SK-N-SH treated with all-trans-retinoic acid at 6 μM for 48 hours (cell line): ENCODE measurements around the gene MRAP.

ENCODE experiments used
- ATAC-seq: fragments of 200-7000 bp; cut with Tn5 transposase; 3 replicates; pipeline ENCODE4 v1.9.1; 2020; ENCODE audit warnings: mild to moderate bottlenecking, moderate library complexity
- CSDC2 ChIP-seq: fragments of 250-450 bp; sonication (Bioruptor Pico); IDR thresholded peaks from 2 replicates; pipeline ENCODE4 v1.5.0; 2020; ENCODE audit warnings: mild to moderate bottlenecking, moderate library complexity
- ESRRG ChIP-seq: fragments of 250-450 bp; sonication (Bioruptor Pico); IDR thresholded peaks from 2 replicates; pipeline ENCODE4 v1.6.1; 2021; ENCODE audit warnings: mild to moderate bottlenecking
- GLIS3 ChIP-seq: fragments of 250-450 bp; sonication (Bioruptor Pico); IDR thresholded peaks from 2 replicates; pipeline ENCODE4 v1.5.0; 2020; ENCODE audit warnings: mild to moderate bottlenecking, moderate library complexity
- ISL1 ChIP-seq: fragments of 250-450 bp; sonication (Bioruptor Pico); IDR thresholded peaks from 2 replicates; pipeline ENCODE4 v2.1.2; 2022; ENCODE audit warnings: mild to moderate bottlenecking, moderate library complexity
- OSR1 ChIP-seq: fragments of 250-450 bp; sonication (Bioruptor Pico); IDR thresholded peaks from 2 replicates; pipeline ENCODE4 v1.8.0; 2022; ENCODE audit warnings: moderate library complexity, mild to moderate bottlenecking, inconsistent platforms
- PPARA ChIP-seq: fragments of 250-450 bp; sonication (Bioruptor Pico); IDR thresholded peaks from 2 replicates; pipeline ENCODE4 v1.5.0; 2020; ENCODE audit warnings: mild to moderate bottlenecking, borderline replicate concordance
- RARB ChIP-seq: fragments of 250-450 bp; sonication (Bioruptor Pico); IDR thresholded peaks from 2 replicates; pipeline ENCODE4 v1.8.0; 2021; ENCODE audit warnings: mild to moderate bottlenecking, moderate library complexity
- SNAI2 ChIP-seq: fragments of 250-450 bp; sonication (Bioruptor Pico); IDR thresholded peaks from 2 replicates; pipeline ENCODE4 v1.5.0; 2020; ENCODE audit warnings: mild to moderate bottlenecking, moderate library complexity
- TCF4 ChIP-seq: fragments of 250-450 bp; sonication (Bioruptor Pico); IDR thresholded peaks from 2 replicates; pipeline ENCODE4 v1.8.0; 2021; ENCODE audit warnings: mild to moderate bottlenecking, moderate library complexity, borderline replicate concordance
- TOX ChIP-seq: fragments of 250-450 bp; sonication (Bioruptor Pico); IDR thresholded peaks from 2 replicates; pipeline ENCODE4 v1.8.0; 2021; ENCODE audit warnings: mild to moderate bottlenecking, moderate library complexity, borderline replicate concordance
- ZC3H10 ChIP-seq: fragments of 250-450 bp; sonication (Bioruptor Pico); IDR thresholded peaks from 2 replicates; pipeline ENCODE4 v1.5.1; 2021; ENCODE audit warnings: mild to moderate bottlenecking, moderate library complexity
- ZFP3 ChIP-seq: fragments of 250-450 bp; sonication (Bioruptor Pico); IDR thresholded peaks from 2 replicates; pipeline ENCODE4 v1.5.0; 2020; ENCODE audit warnings: mild to moderate bottlenecking, moderate library complexity
- ZFP30 ChIP-seq: fragments of 450-650 bp; formaldehyde crosslinking; IDR thresholded peaks from 2 replicates; pipeline ENCODE4 v1.5.0; 2022; ENCODE audit warnings: mild to moderate bottlenecking, moderate library complexity
- ZNF565 ChIP-seq: fragments of 450-650 bp; formaldehyde crosslinking; conservative IDR thresholded peaks from 2 replicates; pipeline ENCODE4 v1.5.0; 2020; ENCODE audit warnings: low read depth, mild to moderate bottlenecking, moderate library complexity
- ZNF70 ChIP-seq: fragments of 450-650 bp; formaldehyde crosslinking; IDR thresholded peaks from 2 replicates; pipeline ENCODE4 v1.5.0; 2020; ENCODE audit warnings: mild to moderate bottlenecking, moderate library complexity
- TF ChIP-seq, protein P1 (sequence below): fragments of 250-450 bp; sonication (Bioruptor Pico); IDR thresholded peaks from 2 replicates; pipeline ENCODE4 v1.8.0; 2021; ENCODE audit warnings: low read depth, mild to moderate bottlenecking, moderate library complexity, borderline replicate concordance
- TF ChIP-seq, protein P2 (sequence below): fragments of 250-450 bp; sonication (Bioruptor Pico); IDR thresholded peaks from 2 replicates; pipeline ENCODE4 v1.5.1; 2020; ENCODE audit warnings: low read depth, mild to moderate bottlenecking, moderate library complexity
- TF ChIP-seq, protein P3 (sequence below): fragments of 250-450 bp; sonication (Bioruptor Pico); IDR thresholded peaks from 2 replicates; pipeline ENCODE4 v1.8.0; 2020; ENCODE audit warnings: mild to moderate bottlenecking, moderate library complexity, borderline replicate concordance

Gene MRAP

GRCh38 chr21:32252136-32252535, 46.5 kb upstream of the MRAP start:
- no peak for ATAC-seq
- TF ChIP-seq ZFP30 (CRISPR knock-in tag) (no peak), SNAI2 (CRISPR knock-in tag) (no peak), GLIS3 (no peak), OSR1 (CRISPR knock-in tag) (no peak), PPARA (CRISPR knock-in tag) (no peak), ISL1 (CRISPR knock-in tag) (no peak), ZFP3 (CRISPR knock-in tag) (no peak), RARB (CRISPR knock-in tag) (no peak), ZNF70 (CRISPR knock-in tag) (no peak), CSDC2 (CRISPR knock-in tag) (no peak), ZC3H10 (CRISPR knock-in tag) (no peak), ZNF565 (CRISPR knock-in tag) (no peak), TOX (no peak), ESRRG (CRISPR knock-in tag) (no peak)
- TF ChIP-seq, protein P1, sequence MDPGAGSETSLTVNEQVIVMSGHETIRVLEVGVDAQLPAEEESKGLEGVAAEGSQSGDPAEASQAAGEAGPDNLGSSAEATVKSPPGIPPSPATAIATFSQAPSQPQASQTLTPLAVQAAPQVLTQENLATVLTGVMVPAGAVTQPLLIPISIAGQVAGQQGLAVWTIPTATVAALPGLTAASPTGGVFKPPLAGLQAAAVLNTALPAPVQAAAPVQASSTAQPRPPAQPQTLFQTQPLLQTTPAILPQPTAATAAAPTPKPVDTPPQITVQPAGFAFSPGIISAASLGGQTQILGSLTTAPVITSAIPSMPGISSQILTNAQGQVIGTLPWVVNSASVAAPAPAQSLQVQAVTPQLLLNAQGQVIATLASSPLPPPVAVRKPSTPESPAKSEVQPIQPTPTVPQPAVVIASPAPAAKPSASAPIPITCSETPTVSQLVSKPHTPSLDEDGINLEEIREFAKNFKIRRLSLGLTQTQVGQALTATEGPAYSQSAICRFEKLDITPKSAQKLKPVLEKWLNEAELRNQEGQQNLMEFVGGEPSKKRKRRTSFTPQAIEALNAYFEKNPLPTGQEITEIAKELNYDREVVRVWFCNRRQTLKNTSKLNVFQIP (CRISPR knock-in tag) = no peak

DNA sequence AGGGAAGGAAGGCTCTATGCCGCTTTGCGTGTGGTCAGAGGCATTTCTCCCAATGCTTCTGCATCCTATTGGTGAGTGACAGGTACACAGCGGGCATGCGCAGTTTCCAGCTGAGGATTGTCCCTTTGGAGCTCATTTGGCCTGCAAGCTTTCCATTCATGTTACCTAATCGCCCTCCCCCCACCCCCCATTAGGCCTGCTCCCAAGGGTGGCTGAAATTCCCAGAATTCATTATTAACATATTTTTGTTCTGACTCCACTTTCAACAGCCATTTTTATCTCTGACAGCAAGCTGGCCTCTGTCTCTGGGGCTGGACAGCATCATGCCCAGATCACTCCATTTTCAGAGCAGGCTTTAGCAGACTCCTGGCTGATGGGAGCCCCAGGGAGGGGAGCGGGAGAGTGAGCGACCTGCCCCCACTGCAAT, 45.4 kb upstream of the MRAP start:
- ATAC-seq = peak; percentile 51
- no peak for TF ChIP-seq CSDC2 (CRISPR knock-in tag)
- TF ChIP-seq ISL1 (CRISPR knock-in tag) = peak; percentile 80
- TF ChIP-seq, protein P2, sequence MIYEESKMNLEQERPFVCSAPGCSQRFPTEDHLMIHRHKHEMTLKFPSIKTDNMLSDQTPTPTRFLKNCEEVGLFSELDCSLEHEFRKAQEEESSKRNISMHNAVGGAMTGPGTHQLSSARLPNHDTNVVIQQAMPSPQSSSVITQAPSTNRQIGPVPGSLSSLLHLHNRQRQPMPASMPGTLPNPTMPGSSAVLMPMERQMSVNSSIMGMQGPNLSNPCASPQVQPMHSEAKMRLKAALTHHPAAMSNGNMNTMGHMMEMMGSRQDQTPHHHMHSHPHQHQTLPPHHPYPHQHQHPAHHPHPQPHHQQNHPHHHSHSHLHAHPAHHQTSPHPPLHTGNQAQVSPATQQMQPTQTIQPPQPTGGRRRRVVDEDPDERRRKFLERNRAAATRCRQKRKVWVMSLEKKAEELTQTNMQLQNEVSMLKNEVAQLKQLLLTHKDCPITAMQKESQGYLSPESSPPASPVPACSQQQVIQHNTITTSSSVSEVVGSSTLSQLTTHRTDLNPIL (CRISPR knock-in tag) = peak; percentile 43; the same call in 1 of the 2 replicates
- peak; percentile 20; the same call in 1 of the 2 replicates for TF ChIP-seq TCF4
- no peak for TF ChIP-seq OSR1 (CRISPR knock-in tag)
- TF ChIP-seq, all 23 proteins: peak for 3

- TF ChIP-seq ZNF565 (CRISPR knock-in tag) (no peak), PPARA (CRISPR knock-in tag) (no peak), OSR1 (CRISPR knock-in tag) (no peak), GLIS3 (no peak), ZFP3 (CRISPR knock-in tag) (no peak), ZC3H10 (CRISPR knock-in tag) (no peak)
- TF ChIP-seq, protein P2 (CRISPR knock-in tag) = no peak
- TF ChIP-seq, protein P3, sequence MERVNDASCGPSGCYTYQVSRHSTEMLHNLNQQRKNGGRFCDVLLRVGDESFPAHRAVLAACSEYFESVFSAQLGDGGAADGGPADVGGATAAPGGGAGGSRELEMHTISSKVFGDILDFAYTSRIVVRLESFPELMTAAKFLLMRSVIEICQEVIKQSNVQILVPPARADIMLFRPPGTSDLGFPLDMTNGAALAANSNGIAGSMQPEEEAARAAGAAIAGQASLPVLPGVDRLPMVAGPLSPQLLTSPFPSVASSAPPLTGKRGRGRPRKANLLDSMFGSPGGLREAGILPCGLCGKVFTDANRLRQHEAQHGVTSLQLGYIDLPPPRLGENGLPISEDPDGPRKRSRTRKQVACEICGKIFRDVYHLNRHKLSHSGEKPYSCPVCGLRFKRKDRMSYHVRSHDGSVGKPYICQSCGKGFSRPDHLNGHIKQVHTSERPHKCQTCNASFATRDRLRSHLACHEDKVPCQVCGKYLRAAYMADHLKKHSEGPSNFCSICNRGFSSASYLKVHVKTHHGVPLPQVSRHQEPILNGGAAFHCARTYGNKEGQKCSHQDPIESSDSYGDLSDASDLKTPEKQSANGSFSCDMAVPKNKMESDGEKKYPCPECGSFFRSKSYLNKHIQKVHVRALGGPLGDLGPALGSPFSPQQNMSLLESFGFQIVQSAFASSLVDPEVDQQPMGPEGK (CRISPR knock-in tag) = no peak
- TF ChIP-seq, protein P1 (CRISPR knock-in tag) = no peak
- ATAC-seq = no peak
These were observed 42.4 kb upstream of the MRAP start for GRCh38 chr21:32256251-32256650.

DNA sequence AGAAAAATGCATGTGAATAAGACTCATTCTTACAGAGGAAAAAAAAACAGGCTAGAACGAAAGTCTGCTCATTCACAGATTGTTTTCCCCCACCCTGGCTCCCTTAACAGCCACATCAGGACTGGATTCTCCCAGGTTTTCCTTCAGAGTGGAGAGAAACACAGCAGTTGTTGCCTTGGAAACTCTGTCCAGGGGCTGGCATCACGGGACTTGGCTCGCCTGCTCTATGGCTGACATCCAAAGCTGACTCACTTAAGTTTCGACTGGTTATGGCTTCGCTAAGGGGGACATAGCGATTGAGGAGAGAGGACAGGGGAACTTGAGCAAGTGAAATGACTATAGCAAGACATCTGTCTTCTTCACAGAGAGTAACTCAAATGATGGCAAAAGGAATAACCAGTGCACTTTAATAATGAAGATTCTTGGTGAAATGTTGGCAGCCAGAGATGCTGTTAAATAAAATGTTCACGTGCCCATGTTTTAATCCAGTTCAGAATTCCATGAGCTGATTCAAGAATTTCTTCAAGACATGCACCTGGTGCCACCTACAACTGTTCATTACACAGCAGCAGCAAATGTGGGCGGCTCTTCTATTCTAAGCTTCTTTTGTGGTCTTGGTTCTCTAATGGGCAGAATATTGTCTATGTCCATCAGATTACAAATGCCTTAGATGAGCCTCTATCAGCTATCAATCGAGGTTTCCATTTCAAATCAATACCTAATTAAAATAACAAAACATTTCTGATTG, 41.6 kb upstream of the MRAP start:
- peak; percentile 88 for ATAC-seq

More for the DNA sequence above, 41.6 kb upstream of the MRAP start:
- peak; percentile 53; the same call in 1 of the 2 replicates for TF ChIP-seq TCF4
- TF ChIP-seq ZFP3 (CRISPR knock-in tag) = 0 out of 2 replicates have a peak, but pooled peaks have one; percentile 30
- TF ChIP-seq PPARA (CRISPR knock-in tag) = no peak
- TF ChIP-seq ISL1 (CRISPR knock-in tag) = peak; percentile 54
- peak; percentile 12; the same call in 1 of the 2 replicates for TF ChIP-seq SNAI2 (CRISPR knock-in tag)
- TF ChIP-seq, all 23 proteins: peak for 4
